COLO668 (cell line): ENCODE data around the gene LRRC4B.
A peak's percentile ranks its signal among the peaks of the same experiment; 100 is the strongest.

ENCODE experiments used
- DNase-seq: peaks from one replicate; lab custom pipeline; 2025; ENCODE audit not compliant: unreplicated experiment; lab: John Stamatoyannopoulos, UW

The LRRC4B gene

DNA sequence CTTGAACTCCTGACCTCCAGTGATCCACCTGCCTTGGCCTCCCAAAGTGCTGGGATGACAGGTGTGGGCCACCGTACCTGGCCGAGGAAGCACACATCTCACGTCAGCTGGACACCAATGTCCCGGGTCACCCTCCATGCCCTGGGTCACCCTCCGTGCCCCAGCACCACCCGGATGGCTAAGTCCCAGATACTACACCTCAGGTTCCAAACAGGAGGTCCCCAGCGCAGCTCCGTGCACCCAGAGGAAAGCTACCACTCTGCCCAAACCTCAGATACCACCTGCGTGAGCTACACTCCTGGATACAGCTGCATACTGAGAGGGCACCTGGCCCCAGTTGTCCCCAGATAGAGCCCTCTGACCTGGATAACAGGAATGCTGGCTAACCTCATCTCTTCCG lies 14.0 kb downstream of the LRRC4B start:
- DNase-seq, result no peak

- no peak for DNase-seq
Observed at GRCh38 chr19:50553134-50553703, 15.0 kb downstream of the LRRC4B start.

DNA sequence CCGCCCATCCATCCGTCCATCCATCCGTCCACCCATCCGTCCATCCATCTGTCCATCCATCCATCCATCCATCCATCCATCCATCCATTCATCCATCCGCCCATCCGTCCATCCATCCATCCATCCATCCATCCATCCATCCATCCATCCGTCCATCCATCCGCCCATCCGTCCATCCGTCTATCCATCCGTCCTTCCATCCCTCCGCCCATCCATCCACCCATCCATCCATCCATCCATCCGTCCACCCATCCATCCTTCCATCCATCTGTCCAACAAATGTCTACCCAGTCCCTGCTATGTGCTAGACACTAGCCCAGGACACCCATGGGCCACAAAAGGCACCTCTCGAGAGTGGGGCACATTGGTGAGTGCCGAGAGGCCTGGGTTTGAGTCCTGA lies 15.7 kb downstream of the LRRC4B start:
- no peak for DNase-seq

DNA sequence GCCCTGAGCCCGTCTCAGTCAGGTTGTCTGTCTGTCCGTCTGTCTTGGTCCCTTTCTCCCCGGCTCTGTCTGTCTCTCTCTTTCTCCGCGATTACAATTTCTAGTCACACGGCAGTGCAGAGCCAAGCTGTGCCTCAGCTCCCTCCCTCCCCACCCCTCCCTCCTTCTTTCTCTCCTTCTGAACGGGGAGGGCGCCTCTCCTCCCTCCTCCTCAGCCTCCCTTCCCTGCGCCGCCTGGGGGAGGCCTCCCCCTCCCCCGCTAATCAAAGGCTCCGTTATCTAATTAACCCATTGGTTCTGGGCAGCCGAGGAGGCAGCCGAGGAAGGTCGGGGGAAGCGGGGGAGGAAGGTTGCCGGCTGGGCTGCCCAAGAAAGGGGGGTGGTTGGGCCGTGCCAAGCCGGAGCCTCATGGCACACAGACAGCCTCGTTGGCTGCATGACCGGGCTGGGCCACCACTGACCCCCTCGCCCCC lies 16.5 kb downstream of the LRRC4B start:
- no peak for DNase-seq

DNA sequence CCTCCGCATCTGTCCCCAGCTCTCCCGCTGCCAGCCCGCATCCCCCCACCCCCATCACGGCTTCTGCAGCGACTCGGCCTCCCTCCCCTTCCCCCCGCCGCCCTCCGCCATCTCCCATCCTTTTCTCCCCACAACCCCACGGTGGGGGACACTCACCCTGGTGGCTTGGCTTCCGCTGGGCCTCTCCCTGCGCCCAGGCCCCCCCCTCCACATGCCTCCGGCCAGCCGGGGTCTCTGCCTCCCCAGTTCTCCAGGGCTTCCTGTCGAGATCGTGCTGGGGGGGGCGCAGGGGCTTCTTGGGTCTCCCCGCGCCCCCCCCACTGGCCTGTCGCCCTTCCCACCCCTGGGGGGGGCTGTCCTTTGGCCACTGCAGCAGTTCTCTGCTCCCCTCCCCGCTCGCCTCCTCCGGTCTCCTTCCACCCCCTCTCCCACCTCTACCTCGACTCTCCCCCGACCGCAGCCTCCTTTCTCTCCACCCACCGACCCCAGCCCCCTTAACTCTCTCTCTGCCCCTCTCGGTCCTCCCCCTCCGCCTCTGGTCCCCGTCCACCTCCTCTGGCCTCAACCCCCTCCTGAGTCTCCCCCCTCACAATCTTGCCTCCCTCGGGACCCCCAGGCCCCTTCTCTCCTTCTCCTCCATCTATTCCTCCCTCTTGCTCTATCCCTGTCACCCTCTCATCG lies 17.1 kb downstream of the LRRC4B start:
- DNase-seq, result no peak

- DNase-seq, result no peak
Observed at GRCh38 chr19:50550594-50550966, 17.7 kb downstream of the LRRC4B start.

- no peak for DNase-seq
Observed at GRCh38 chr19:50549927-50550593, 18.2 kb downstream of the LRRC4B start.

DNA sequence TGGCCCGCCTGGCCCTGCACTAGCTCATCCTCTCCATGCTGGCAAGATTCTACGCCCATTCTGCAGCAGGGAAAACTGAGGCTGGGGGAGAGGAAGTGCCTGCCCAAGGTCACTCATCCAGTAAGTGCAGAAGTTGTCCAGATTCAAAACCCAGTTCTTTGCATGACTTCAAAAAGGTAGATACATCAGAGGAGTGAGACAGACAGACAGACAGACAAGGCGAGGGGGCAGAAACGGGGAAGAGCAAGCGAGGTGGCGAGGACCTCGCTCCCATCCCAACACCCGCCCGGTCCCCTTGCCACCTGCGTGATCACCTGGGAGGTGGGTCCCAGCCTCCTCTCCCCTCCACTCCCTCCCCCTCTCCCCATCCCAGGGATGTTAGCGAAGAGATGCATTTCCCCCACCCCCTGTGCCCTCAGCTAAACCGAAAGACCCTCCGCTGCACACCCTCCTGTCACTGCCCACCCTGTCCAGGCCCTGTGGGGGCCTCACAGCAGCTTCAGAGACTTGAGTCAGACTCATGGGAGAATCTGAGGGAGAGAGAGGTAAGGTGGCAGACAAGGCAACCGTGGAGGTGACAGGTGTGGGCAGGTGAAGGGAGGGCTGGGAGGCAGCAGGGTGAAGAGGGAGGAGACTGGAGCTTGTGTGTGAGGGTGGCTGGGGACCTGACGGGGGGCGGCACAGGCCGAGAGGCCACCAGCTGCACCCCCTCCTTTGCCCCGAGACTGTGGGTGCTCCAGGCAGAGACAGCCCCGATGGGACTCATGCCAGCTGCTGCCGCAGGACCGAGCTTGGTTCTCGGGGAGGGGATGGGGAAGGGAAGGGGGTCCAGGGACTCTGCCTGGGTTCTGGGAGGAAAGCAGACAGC lies 18.9 kb downstream of the LRRC4B start:
- no peak for DNase-seq

DNA sequence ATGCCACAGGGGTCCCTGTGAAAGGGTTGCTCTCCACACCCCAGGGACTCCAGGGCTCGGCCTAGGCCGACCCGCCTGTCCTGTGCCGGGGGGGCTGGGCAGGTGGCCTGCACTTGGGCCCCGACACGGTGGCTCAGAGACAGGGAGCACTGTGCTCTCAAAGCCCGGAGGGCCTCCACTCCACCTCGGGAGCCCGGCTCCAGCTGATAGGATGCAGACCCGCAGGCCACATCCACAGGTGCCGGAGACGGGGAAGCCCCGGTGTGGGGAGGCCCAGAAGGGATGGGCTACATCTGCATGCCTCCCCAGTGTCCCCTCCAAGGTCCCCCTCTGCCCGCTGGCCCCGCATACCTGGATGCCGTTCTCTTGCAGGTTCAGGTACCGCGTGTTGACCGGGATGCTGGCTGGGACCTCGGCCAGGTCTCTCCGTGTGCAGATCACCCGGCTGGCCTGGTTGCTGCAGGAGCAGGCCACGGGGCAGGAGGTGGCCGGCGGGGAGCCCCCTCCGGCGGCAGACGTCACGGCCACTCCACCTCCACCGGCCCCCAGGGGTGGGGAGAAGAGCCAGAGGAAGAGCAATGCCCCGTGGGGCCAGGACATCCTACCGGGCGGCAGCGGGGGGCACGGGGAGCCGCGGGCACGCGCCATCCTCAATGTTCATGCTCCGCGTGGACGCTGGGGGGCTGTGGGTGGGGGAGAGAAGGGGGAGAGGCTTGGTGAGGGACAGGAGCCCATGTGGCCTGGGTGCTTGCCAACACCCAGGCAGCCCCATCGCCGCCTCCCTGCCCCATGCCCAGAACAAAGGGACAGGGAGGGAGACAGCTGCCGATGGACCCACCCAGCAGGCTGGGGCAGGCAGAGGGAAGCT lies 19.8 kb downstream of the LRRC4B start:
- no peak for DNase-seq

DNA sequence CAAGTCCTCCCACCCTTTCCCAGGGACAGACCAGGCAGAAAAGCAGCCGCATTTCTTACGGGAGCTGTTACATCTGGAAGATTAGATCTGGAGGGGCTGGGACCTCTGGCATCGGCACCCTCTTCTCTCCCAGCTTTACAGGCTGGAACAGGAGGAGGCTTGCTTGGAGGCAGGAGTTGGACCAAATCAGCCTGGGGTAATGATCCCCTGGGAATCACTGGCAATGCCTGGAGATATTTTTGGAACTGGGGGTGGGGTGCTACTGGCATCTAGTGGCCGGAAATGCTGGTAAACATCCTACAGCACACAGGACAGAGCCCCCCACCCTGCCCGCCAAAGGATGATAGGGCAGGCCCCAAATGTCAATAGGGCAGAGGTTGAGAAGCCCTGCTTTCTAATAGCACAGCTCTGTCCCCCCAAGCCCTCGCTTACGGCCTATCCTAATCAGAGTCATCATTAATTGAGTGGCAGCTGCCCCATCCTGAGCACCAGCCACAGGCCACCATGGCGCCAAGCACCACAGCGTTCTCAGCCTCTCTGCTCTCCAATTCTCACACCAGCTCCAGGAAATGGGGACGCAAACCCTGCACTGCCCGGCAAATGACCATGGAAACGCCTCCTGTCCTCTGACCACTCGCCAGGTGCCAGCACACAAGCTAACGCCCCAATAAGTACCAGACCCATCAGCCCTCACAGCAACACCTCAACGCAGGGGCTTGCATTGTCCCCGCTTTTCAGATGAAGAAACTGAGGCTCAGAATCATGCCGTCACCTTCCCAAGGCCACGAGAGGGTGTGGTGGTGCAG lies 20.6 kb downstream of the LRRC4B start:
- no peak for DNase-seq

DNA sequence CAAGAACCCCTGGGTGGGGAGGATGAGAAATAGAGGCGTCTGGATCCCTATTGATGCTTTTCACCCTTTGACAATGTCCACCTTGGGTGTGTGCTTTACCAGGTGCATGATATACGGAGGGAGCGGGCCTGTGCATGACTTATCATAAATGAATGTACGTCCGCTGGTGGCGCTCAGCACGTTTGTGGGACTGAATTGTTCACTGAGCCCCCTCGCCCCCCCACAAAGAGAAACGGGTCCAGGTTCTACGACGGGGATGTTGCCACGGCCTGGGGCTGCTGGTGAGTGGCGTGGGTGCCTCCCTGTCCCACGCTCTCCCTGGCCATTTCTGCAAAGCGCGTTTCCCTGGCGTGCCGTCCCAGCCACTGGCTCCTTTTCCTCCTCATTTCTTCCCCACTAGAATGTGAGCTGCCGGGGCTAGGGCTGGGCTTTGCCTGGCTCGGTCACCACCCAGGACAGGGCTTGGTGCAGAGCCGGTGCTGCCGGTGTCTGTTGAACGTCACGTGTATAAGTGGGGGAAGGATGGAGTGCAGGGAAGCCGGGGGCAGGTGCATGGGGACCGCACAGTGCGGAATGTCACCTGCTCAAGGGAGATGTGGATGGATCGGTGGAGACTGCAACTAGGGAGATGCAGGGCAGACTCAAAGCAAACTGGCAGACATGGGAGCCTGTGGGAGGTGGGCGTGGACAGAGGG lies 21.6 kb downstream of the LRRC4B start:
- peak; percentile 8 for DNase-seq

DNA sequence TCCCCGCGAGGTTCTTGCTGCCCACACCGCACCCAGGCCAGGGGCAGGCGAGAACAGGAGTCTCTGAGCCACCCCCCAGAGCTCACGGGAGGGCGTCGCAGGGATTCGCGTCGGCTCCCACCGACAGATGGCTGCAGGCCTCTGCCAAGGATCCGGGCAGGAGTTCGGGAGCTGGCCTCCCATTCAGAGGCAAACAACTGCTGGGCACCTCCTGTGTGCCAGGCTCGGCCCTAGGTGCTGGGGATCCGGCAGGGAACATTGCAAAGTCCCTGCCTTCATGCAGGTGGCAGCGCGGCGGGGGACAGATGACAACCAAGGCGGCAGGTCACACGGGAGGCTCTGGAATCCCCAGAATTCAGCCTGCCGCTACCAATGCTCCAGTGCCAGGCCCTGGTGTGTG lies 25.3 kb downstream of the LRRC4B start:
- no peak for DNase-seq

DNA sequence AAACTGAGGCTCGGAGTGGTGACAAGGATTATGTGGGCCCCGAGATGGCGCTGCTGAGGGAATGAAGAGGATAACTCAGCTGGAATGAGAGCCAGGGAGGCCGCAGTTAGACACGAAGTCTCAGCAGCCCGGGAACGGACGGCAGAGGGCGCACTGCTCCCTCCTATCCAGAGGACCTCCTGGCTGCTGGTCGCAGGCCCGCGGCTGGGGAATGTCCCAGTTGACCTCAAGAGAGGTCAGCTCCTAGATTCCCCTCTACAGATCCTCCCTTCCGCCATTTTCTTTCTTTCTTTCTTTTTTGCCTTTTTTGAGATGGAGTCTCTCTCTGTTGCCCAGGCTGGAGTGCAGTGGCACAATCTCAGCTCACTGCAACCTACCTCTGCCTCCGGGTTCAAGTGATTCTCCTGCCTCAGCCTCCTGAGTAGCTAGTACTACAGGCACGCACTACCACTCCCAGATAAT lies 30.4 kb downstream of the LRRC4B start:
- peak; percentile 76 for DNase-seq

- no peak for DNase-seq
Observed at GRCh38 chr19:50537306-50537685, 30.9 kb downstream of the LRRC4B start.

DNA sequence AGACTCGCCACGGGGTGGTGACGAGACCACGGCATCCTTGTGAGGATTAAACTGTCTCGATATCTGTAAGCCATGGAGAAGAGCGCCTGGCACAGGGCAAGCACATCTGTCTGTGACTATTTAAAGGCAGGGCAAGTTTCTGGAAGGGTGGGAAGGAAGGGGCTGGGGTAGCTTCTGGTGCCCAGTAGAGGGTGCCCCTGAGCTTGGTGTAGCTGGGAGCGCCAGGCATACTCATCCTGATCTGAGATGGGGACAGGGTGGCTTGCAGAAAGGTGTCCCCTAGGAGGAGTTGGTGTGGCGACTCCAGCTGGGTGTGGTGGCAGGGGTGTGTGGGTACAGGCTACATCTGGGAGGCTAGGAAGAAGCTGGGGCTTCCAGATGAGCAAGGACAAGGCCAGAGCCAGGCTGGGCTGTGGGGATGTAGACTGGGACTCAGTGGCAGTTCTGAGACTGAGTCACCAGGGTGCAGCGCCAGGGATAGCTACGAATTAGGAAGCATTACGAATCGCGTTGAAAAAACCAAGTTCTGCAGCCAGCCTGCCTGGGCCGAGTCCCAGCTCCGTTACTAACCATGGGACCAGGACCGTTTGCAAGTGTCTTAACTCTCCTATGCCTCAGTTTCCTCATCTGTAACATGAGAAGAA lies 31.5 kb downstream of the LRRC4B start:
- no peak for DNase-seq

GRCh38 chr19:50535672-50536187 lies 32.5 kb downstream of the LRRC4B start:
- no peak for DNase-seq

DNA sequence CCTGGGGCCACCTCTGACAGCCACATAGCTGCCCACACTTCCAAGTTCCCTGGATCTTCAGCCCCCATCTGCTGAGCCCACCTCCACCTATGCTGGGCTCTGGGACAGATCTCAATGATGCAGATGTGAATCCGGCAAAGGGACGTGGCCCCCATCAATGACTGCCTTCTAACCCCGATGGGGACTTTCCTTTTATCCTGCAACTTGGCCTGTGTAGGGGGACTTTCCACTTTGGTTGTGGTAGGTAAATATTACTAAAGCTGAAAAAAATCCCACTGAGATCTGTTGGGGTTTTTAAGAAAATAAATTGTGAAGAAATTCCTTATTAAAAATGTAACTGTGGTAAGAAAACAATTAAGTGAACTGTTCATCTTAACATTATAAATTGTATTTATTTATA lies 33.8 kb downstream of the LRRC4B start:
- no peak for DNase-seq

DNA sequence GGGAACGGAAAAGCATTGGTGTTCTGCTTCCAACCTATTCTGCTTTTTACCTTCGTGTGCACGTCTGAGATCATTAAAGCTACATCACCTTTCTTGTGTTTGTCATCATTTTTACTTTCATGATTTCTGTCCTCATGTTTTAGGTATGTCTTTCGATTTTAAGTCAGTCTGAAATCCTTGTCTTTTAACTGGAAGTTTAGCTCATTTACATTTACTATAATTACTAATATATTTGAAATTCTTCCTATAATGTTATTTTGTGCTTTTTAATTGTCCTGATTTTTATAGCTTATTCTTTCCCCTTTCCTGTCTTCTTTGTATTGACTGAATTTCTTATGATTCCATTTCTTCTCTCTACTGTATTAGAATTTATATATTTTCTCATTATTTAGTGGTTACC lies 35.3 kb downstream of the LRRC4B start:
- DNase-seq, result no peak
